GM12878 (cell line): Measurements from ENCODE around the gene TGFB2. TPM values are rescaled to one million over a fixed set of nuclear protein-coding genes. Genes with fewer than 3 reads are reported as not detected.

ENCODE experiments used
- ATAC-seq: fragments of 200-7000 bp; cut with Tn5 transposase; 3 replicates; pipeline ENCODE4 v1.9.1; 2020; ENCODE audit warnings: mild to moderate bottlenecking, moderate library complexity
- BruUV-seq: library from RNA; stranded (reverse); fragments of 400-500 nt; replicated peaks from 2 replicates; lab custom pipeline; 2021; lab: Mats Ljungman, UMichigan
- CTCF ChIA-PET: fragments of 300-600 bp; sonication (Branson Sonifier 250); formaldehyde crosslinking; extraction: SDS; loops from one replicate; lab custom pipeline; 2021; ENCODE audit warnings: inconsistent platforms; lab: Yijun Ruan, JAX
- POLR2A ChIA-PET: fragments of 350-600 bp; formaldehyde crosslinking; extraction: SDS; loops from one replicate; lab custom pipeline; 2021; ENCODE audit warnings: inconsistent platforms; lab: Charles Lee
- RAD21 ChIA-PET: fragments of 300-600 bp; sonication (Branson Sonifier 250); formaldehyde crosslinking; loops from one replicate; lab custom pipeline; 2023; ENCODE audit warnings: antibody characterized with exemption; ENCODE audit not compliant: unreplicated experiment; lab: Charles Lee
- SMC1A ChIA-PET: fragments of 300-600 bp; sonication (Branson Sonifier 250); formaldehyde crosslinking; loops from one replicate; lab custom pipeline; 2023; ENCODE audit not compliant: unreplicated experiment, uncharacterized antibody; lab: Charles Lee
- DNase-seq: peaks from one replicate; pipeline ENCODE4 v3.0.0-alpha.2; 2011; ENCODE audit warnings: low read depth, low spot score
- FAIRE-seq: peaks from 3 replicates; lab custom pipeline; 2011; peaks lifted over from hg19 to GRCh38; lab: Jason Lieb, UNC
- H2AFZ ChIP-seq: 2 replicates; pipeline ENCODE4 v1.6.0; 2011; ENCODE audit warnings: low read depth, low read length, control low read depth; ENCODE audit not compliant: control insufficient read depth
- H3K27ac ChIP-seq: 2 replicates; pipeline ENCODE4 v1.5.1; 2011; ENCODE audit warnings: control low read depth; ENCODE audit not compliant: control insufficient read depth, insufficient read depth
- H3K27me3 ChIP-seq, 2 experiments: replicated peaks in 1 of 2; 2 replicates each; pipeline versions ENCODE4 v1.6.0 to v1.6.1; 2011; ENCODE audit warnings: low read length in 1 of 2; ENCODE audit not compliant: control insufficient read depth in 2 of 2, insufficient read depth in 2 of 2
- H3K36me3 ChIP-seq, 2 experiments: 2 replicates each; pipeline ENCODE4 v1.5.1; 2011; ENCODE audit warnings: low read length in 1 of 2; ENCODE audit not compliant: control insufficient read depth in 2 of 2, insufficient read depth in 2 of 2
- H3K4me1 ChIP-seq: 2 replicates; pipeline ENCODE4 v1.6.1; 2011; ENCODE audit warnings: mild to moderate bottlenecking, low read length, moderate library complexity, mixed read lengths; ENCODE audit not compliant: control insufficient read depth, insufficient read depth
- H3K4me2 ChIP-seq: 2 replicates; pipeline ENCODE4 v1.6.0; 2011; ENCODE audit warnings: control low read depth; ENCODE audit not compliant: control insufficient read depth, insufficient read depth
- H3K4me3 ChIP-seq: fragments of 200-600 bp; sonication (generic); 2 replicates; pipeline ENCODE4 v1.5.1; 2016
- H3K79me2 ChIP-seq: 2 replicates; pipeline ENCODE4 v1.6.0; 2011; ENCODE audit warnings: low read length; ENCODE audit not compliant: control insufficient read depth, insufficient read depth
- H3K9ac ChIP-seq: 2 replicates; pipeline ENCODE4 v1.8.0; 2011; ENCODE audit warnings: low read length, control low read depth, mixed read lengths; ENCODE audit not compliant: control insufficient read depth, insufficient read depth
- H3K9me3 ChIP-seq: replicated peaks from 3 replicates; pipeline ENCODE4 v1.5.1; 2011; ENCODE audit warnings: mild to moderate bottlenecking, low read length; ENCODE audit not compliant: control insufficient read depth, insufficient read depth
- H4K20me1 ChIP-seq: 2 replicates; pipeline ENCODE4 v1.6.0; 2011; ENCODE audit not compliant: control insufficient read depth, insufficient read depth
- ATF7 ChIP-seq: fragments of 450-650 bp; IDR thresholded peaks from 2 replicates; pipeline ENCODE4 v1.6.1; 2016; ENCODE audit warnings: low read depth, mild to moderate bottlenecking
- BCLAF1 ChIP-seq: fragments of 450-650 bp; IDR thresholded peaks from 2 replicates; pipeline ENCODE4 v1.6.1; 2017; ENCODE audit warnings: antibody characterized with exemption, mild to moderate bottlenecking, moderate library complexity
- E2F8 ChIP-seq: fragments of 450-650 bp; IDR thresholded peaks from 2 replicates; pipeline ENCODE4 v1.6.1; 2018; ENCODE audit warnings: mild to moderate bottlenecking, low read depth, moderate library complexity; ENCODE audit not compliant: partially characterized antibody
- FOXK2 ChIP-seq: fragments of 450-650 bp; IDR thresholded peaks from 2 replicates; pipeline ENCODE4 v1.6.1; 2017; ENCODE audit warnings: mild to moderate bottlenecking, moderate library complexity
- HDAC6 ChIP-seq: fragments of 200-600 bp; sonication (generic); IDR thresholded peaks from one replicate; pipeline ENCODE4 v1.8.0; 2017; ENCODE audit warnings: antibody characterized with exemption; ENCODE audit not compliant: unreplicated experiment
- RFX5 ChIP-seq: IDR thresholded peaks from 2 replicates; pipeline ENCODE4 v1.6.1; 2011; ENCODE audit warnings: low read depth, low read length, improper control_type of control experiment
- SMAD5 ChIP-seq: IDR thresholded peaks from 2 replicates; pipeline ENCODE4 v1.6.1; 2016; ENCODE audit warnings: antibody characterized with exemption, low read depth
- STAT3 ChIP-seq: IDR thresholded peaks from 2 replicates; pipeline ENCODE4 v1.6.1; 2011; ENCODE audit warnings: low read depth, low read length, improper control_type of control experiment
- SUPT20H ChIP-seq: IDR thresholded peaks from 2 replicates; pipeline ENCODE4 v1.6.1; 2011; ENCODE audit warnings: low read depth, mild to moderate bottlenecking, low read length, moderate library complexity, borderline replicate concordance; ENCODE audit not compliant: control insufficient read depth
- YY1 ChIP-seq: IDR thresholded peaks from 2 replicates; pipeline ENCODE4 v1.6.1; 2011; ENCODE audit warnings: low read depth, mild to moderate bottlenecking, low read length
- ZBED1 ChIP-seq: IDR thresholded peaks from 2 replicates; pipeline ENCODE4 v1.6.1; 2016; ENCODE audit warnings: borderline replicate concordance
- ZBTB40 ChIP-seq: fragments of 450-650 bp; IDR thresholded peaks from 2 replicates; pipeline ENCODE4 v1.6.1; 2016; ENCODE audit warnings: mild to moderate bottlenecking, moderate library complexity, borderline replicate concordance
- ZNF274 ChIP-seq: IDR thresholded peaks from one replicate; pipeline ENCODE4 v1.8.0; 2011; ENCODE audit not compliant: insufficient read length, insufficient read depth
- ZSCAN29 ChIP-seq: fragments of 450-650 bp; IDR thresholded peaks from 2 replicates; pipeline ENCODE4 v1.6.1; 2017; ENCODE audit warnings: mild to moderate bottlenecking, moderate library complexity
- WGBS: methylation state at CpG from one replicate; pipeline ENCODE4 v1.1.6; 2016; ENCODE audit warnings: low lambda C conversion rate; ENCODE audit not compliant: insufficient replicate concordance, insufficient coverage; ENCODE audit errors: missing lambda C conversion rate; 5-methylcytosine and 5-hydroxymethylcytosine counted together
- in situ Hi-C: fragments of 300-500 bp; cut with MboI; formaldehyde crosslinking; loops from 9 replicates; pipeline ENCODE4 v1.14.3; 2018; ENCODE audit warnings: mixed read lengths
- intact Hi-C: fragments of 100-400 bp; cut with micrococcal nuclease; formaldehyde crosslinking; loops from one replicate; pipeline ENCODE4 v1.14.2; 2022; ENCODE audit not compliant: unreplicated experiment
- polyA plus RNA-seq, 11 experiments: library from polyadenylated mRNA; depleted of rRNA in 4 of 11; unstranded in 6 of 11; stranded (reverse) in 5 of 11; fragments of >200 nt; fragmentation: Nextera tagmentation in 4 of 11; fragmentation: Illumina TruSeq in 1 of 11; extraction: Ambion mirVana in 4 of 11; extraction: Trizol in 1 of 11; gene quantifications; 1 replicate in 1 of 11; 2 replicates in 10 of 11; pipeline versions ENCODE4 v1.2.1 to v1.2.3, GENCODE V29; 2011 to 2016; ENCODE audit warnings: inconsistent platforms in 2 of 11, missing spikeins in 2 of 11, low read depth in 1 of 11
- total RNA-seq, 4 experiments: library from RNA; depleted of rRNA in 3 of 4; stranded (reverse); fragments of >200 nt in 3 of 4; fragmentation: Illumina TruSeq in 1 of 4; extraction: Trizol in 1 of 4; gene quantifications; 2 replicates each; pipeline versions ENCODE4 v1.2.1 to v1.2.3, GENCODE V29; 2013 to 2021

Gene TGFB2
- total and polyA plus RNA-seq, 10 of the 15 experiments (the other 5 are each of a cell fraction or from before 2014, with no cell fraction given): 0.03 to 0.11 (median 0.04) TPM; not detected in 6

- in situ Hi-C loops: loop anchor here (10.0 kb wide), 2 partner anchors 1223 to 1473 kb away; no protein-coding TSS in a partner anchor
- Histone ChIP-seq H3K9ac (no peak overlapping the region), H3K4me2 (no peak overlapping the region), H4K20me1 (no peaks in the 10 kb centered on the region), H2AFZ (no peak overlapping the region), H3K9me3 (no peaks in the 10 kb centered on the region), H3K27me3 (peaks cover 0 to 7% of the 10 kb centered on the region in 2 experiments; a peak in 2 of 4 replicates), H3K79me2 (no peaks in the 10 kb centered on the region), H3K36me3 (no peaks in the 10 kb centered on the region), H3K4me1 (no peaks in the 10 kb centered on the region; the same call in 1 of the 2 replicates), H3K27ac (no peak overlapping the region), H3K4me3 (no peak overlapping the region)
- TF ChIP-seq YY1 (no peak), SUPT20H (no peak), FOXK2 (no peak), SMAD5 (no peak), RFX5 (no peak), ZNF274 (no peak), E2F8 (no peak), BCLAF1 (no peak), ZSCAN29 (no peak), ZBTB40 (no peak), HDAC6 (no peak), ATF7 (no peak), ZBED1 (no peak), STAT3 (no peak)
- ChIA-PET RAD21 (no interaction called here), SMC1A (interaction anchor here (1.6 kb wide), 1 partner anchor 12 kb away, joined by 4 read pairs; no protein-coding TSS in a partner anchor), CTCF (interaction anchor here (0.9 to 1.9 kb wide), 2 partner anchors 11 kb away, joined by 3 to 12 read pairs; no protein-coding TSS in a partner anchor), POLR2A (no interaction called here)
- intact Hi-C loops: no loop called here
- DNase-seq: no peak
- BruUV-seq: no TSS peak
- ATAC-seq: no peak
- FAIRE-seq: no peak
- WGBS: 86% methylated on average over 1 of the region's 1 CpG
These were observed 3.8 kb upstream of the TGFB2 start for GRCh38 chr1:218341325-218341724.
